ENCODE measurements around the gene PRPSAP2. TPM values are rescaled to one million over a fixed set of nuclear protein-coding genes. Genes with fewer than 3 reads are reported as not detected.

The PRPSAP2 gene
- total and polyA plus RNA-seq, 2 of the 4 experiments (the other 2 are of a cell fraction), result 22.9 to 28.1 TPM

- H3K79me1 ChIP-seq (ENCODE audit: low read depth in 1 of 2, low read length in 2 of 2), result peaks cover 13 to 46% of the 10 kb centered on the region in 2 experiments
- no peak overlapping the region for H2AFZ ChIP-seq (replicated peaks; ENCODE audit: low read length, poor library complexity)
- H3K4me3 ChIP-seq (ENCODE audit: insufficient read depth, low read depth, low read length), result no peak overlapping the region
- no peaks in the 10 kb centered on the region for H4K20me1 ChIP-seq (ENCODE audit: insufficient read depth, low read length)
- no peak overlapping the region for H3K27ac ChIP-seq (ENCODE audit: insufficient read depth, low read length)
- no peak overlapping the region for H2BK20ac ChIP-seq (ENCODE audit: low read depth, low read length)
- no peak overlapping the region for H4K8ac ChIP-seq (ENCODE audit: low read depth in 2 of 2, low read length in 2 of 2)
- in situ Hi-C loops (cut with MboI; ENCODE audit: low sequenced_read_pairs) (no loop called here), dilution Hi-C loops (cut with HindIII; ENCODE audit: low sequenced_read_pairs, unreplicated experiment) (no loop called here), intact Hi-C loops (cut with micrococcal nuclease) (no loop called here)
- H2BK5ac ChIP-seq (ENCODE audit: low read depth, low read length, poor library complexity, severe bottlenecking), result no peak overlapping the region
- POLR2A ChIA-PET (ENCODE audit: unreplicated experiment), result no interaction called here
- no peak overlapping the region for H4K5ac ChIP-seq (ENCODE audit: low read depth, low read length)
- H3K4ac ChIP-seq (ENCODE audit: low read depth, low read length), result no peak overlapping the region
- no peak overlapping the region for H4K91ac ChIP-seq (ENCODE audit: insufficient read depth, low read depth, low read length)
- H3K18ac ChIP-seq (ENCODE audit: low read depth, low read length), result no peak overlapping the region
- ATAC-seq (ENCODE audit: low read depth) (no peak), DNase-seq (no peak)
- peaks cover 35% of the 10 kb centered on the region for H3K36me3 ChIP-seq (ENCODE audit: control insufficient read depth, insufficient read depth, low read length)
- BruUV-seq (replicated peaks), result no TSS peak
- TF ChIP-seq USF2 (IDR thresholded peaks at IDR 0.05; ENCODE audit: low read depth, low read length), result no peak
- no peak for TF ChIP-seq RAD21 (IDR thresholded peaks at IDR 0.05; ENCODE audit: low read length)
- TF ChIP-seq, protein P1, sequence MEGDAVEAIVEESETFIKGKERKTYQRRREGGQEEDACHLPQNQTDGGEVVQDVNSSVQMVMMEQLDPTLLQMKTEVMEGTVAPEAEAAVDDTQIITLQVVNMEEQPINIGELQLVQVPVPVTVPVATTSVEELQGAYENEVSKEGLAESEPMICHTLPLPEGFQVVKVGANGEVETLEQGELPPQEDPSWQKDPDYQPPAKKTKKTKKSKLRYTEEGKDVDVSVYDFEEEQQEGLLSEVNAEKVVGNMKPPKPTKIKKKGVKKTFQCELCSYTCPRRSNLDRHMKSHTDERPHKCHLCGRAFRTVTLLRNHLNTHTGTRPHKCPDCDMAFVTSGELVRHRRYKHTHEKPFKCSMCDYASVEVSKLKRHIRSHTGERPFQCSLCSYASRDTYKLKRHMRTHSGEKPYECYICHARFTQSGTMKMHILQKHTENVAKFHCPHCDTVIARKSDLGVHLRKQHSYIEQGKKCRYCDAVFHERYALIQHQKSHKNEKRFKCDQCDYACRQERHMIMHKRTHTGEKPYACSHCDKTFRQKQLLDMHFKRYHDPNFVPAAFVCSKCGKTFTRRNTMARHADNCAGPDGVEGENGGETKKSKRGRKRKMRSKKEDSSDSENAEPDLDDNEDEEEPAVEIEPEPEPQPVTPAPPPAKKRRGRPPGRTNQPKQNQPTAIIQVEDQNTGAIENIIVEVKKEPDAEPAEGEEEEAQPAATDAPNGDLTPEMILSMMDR (conservative IDR thresholded peaks at IDR 0.05; ENCODE audit: low read depth, low read length), result no peak
- no peak for TF ChIP-seq MAFK (IDR thresholded peaks at IDR 0.05; ENCODE audit: low read depth, low read length)
- no peak for TF ChIP-seq POLR2A (IDR thresholded peaks at IDR 0.05; ENCODE audit: low read depth, low read length)
- TF ChIP-seq NFE2L2 (IDR thresholded peaks at IDR 0.05; ENCODE audit: low read depth, low read length), result no peak
- no peak for TF ChIP-seq FOS (IDR thresholded peaks at IDR 0.05; ENCODE audit: low read depth, low read length)
- no peak for TF ChIP-seq RCOR1 (IDR thresholded peaks at IDR 0.05; ENCODE audit: insufficient replicate concordance, low read length)
- peak overlapping the region; percentile 3 for H2AK9ac ChIP-seq (replicated peaks; ENCODE audit: low read depth, low read length, poor library complexity)
- H2AK5ac ChIP-seq (ENCODE audit: low read depth, low read length), result no peak overlapping the region
- no peak overlapping the region for H2BK15ac ChIP-seq (ENCODE audit: low read depth, low read length)
- no peak overlapping the region for H3K4me2 ChIP-seq (ENCODE audit: low read depth, low read length)
- H3K27me3 ChIP-seq (ENCODE audit: control insufficient read depth, insufficient read depth, low read length), result no peaks in the 10 kb centered on the region
- H3K56ac ChIP-seq (ENCODE audit: extremely low read depth, insufficient read depth, low read length), result no peak overlapping the region
- CTCF ChIA-PET, result no interaction called here
- peaks cover 17% of the 10 kb centered on the region for H3K9me1 ChIP-seq (ENCODE audit: insufficient read depth, low read length)
- H3K9me3 ChIP-seq (ENCODE audit: control insufficient read depth, insufficient read depth, low read length), result no peaks in the 10 kb centered on the region
- H2BK120ac ChIP-seq (ENCODE audit: low read depth, low read length), result no peak overlapping the region
- peaks cover 19% of the 10 kb centered on the region for H3K4me1 ChIP-seq (ENCODE audit: control insufficient read depth, insufficient read depth, low read length)
- WGBS, 2 experiments (ENCODE audit: extremely low coverage in 2 of 2, insufficient read length in 1 of 2), result 87% methylated on average over 3 of the region's 13 CpGs; no CpG with 5 or more reads in 1 of the 2 experiments
- H3K14ac ChIP-seq (replicated peaks; ENCODE audit: low read depth, low read length), result no peak overlapping the region
- H3K23ac ChIP-seq (ENCODE audit: low read depth, low read length), result no peak overlapping the region
- no peak overlapping the region for H3K9ac ChIP-seq (ENCODE audit: low read depth, low read length)
Observed at GRCh38 chr17:18978050-18978449, 120.1 kb downstream of the PRPSAP2 start.
